NAMALWA (cell line): ENCODE results near the gene MTG2.

Experiments
- DNase-seq: peaks from one replicate; pipeline ENCODE4 v3.0.0-alpha.2; 2015; ENCODE audit warnings: low spot score

MTG2 gene

GRCh38 chr20:62182469-62183425 is at the start of gene MTG2:
Gene MTG2, plus strand, starts transcription at chr20:62183028. Its CDS starts 10,393 bp downstream, at chr20:62193421.
- peak; percentile 98 for DNase-seq

GRCh38 chr20:62133051-62133845 is 49.6 kb upstream of the MTG2 start:
- no peak for DNase-seq

GRCh38 chr20:62133864-62134263 is 49.0 kb upstream of the MTG2 start:
- DNase-seq: peak; percentile 36

GRCh38 chr20:62134735-62135231 is 48.0 kb upstream of the MTG2 start:
- DNase-seq: no peak

GRCh38 chr20:62135573-62136266 is 47.1 kb upstream of the MTG2 start:
- no peak for DNase-seq

- peak; percentile 85 for DNase-seq
Measured at GRCh38 chr20:62136283-62137091, 46.3 kb upstream of the MTG2 start.

GRCh38 chr20:62137092-62137384 is 45.8 kb upstream of the MTG2 start:
- DNase-seq: no peak

GRCh38 chr20:62137478-62138203 is 45.2 kb upstream of the MTG2 start:
- DNase-seq: no peak

GRCh38 chr20:62138204-62138543 is 44.7 kb upstream of the MTG2 start:
- DNase-seq: no peak

- no peak for DNase-seq
Measured at GRCh38 chr20:62138912-62139311, 43.9 kb upstream of the MTG2 start.

GRCh38 chr20:62139636-62140035 is 43.2 kb upstream of the MTG2 start:
- DNase-seq: no peak

GRCh38 chr20:62141043-62141396 is 41.8 kb upstream of the MTG2 start:
- no peak for DNase-seq

- peak; percentile 38 for DNase-seq
Measured at GRCh38 chr20:62141397-62142251, 41.2 kb upstream of the MTG2 start.

- DNase-seq: peak; percentile 34
Measured at GRCh38 chr20:62142252-62143080, 40.4 kb upstream of the MTG2 start.

- peak; percentile 84 for DNase-seq
Measured at GRCh38 chr20:62143081-62143956, 39.5 kb upstream of the MTG2 start, which contains the start of the genes PSMA7 and SS18L1. Gene PSMA7, minus strand, starts transcription at chr20:62143394. Its CDS starts 91 bp downstream, at chr20:62143303. Gene SS18L1, plus strand, starts transcription at chr20:62143769. Its CDS starts 52 bp downstream, at chr20:62143821.

GRCh38 chr20:62143957-62144825 is 38.6 kb upstream of the MTG2 start:
- DNase-seq: peak; percentile 64

GRCh38 chr20:62145688-62146018 is 37.2 kb upstream of the MTG2 start:
- no peak for DNase-seq
